ENCODE measurements around the gene KCNMB1.

GRCh38 chr5:170382790-170383189, 6.4 kb downstream of the KCNMB1 start:
- no peak for TF ChIP-seq POLR2A (IDR thresholded peaks at IDR 0.05)
- TF ChIP-seq, protein P1, sequence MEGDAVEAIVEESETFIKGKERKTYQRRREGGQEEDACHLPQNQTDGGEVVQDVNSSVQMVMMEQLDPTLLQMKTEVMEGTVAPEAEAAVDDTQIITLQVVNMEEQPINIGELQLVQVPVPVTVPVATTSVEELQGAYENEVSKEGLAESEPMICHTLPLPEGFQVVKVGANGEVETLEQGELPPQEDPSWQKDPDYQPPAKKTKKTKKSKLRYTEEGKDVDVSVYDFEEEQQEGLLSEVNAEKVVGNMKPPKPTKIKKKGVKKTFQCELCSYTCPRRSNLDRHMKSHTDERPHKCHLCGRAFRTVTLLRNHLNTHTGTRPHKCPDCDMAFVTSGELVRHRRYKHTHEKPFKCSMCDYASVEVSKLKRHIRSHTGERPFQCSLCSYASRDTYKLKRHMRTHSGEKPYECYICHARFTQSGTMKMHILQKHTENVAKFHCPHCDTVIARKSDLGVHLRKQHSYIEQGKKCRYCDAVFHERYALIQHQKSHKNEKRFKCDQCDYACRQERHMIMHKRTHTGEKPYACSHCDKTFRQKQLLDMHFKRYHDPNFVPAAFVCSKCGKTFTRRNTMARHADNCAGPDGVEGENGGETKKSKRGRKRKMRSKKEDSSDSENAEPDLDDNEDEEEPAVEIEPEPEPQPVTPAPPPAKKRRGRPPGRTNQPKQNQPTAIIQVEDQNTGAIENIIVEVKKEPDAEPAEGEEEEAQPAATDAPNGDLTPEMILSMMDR (IDR thresholded peaks at IDR 0.05) = no peak
